HL-60 (cell line): ENCODE measurements around the gene TBX4.

Experiments
- CTCF ChIP-seq: IDR thresholded peaks from one replicate; pipeline ENCODE4 v1.5.1; 2011; ENCODE audit warnings: low read length, control low read depth, inconsistent platforms; ENCODE audit not compliant: insufficient read depth
- POLR2AphosphoS5 ChIP-seq: IDR thresholded peaks from 2 replicates; pipeline ENCODE4 v1.6.1; 2012; ENCODE audit warnings: low read depth
- REST ChIP-seq: IDR thresholded peaks from 2 replicates; pipeline ENCODE4 v1.6.1; 2012; ENCODE audit warnings: low read depth; ENCODE audit not compliant: insufficient replicate concordance

- no peak for TF ChIP-seq CTCF
- TF ChIP-seq POLR2AphosphoS5: no peak
- TF ChIP-seq REST: no peak
Observed at GRCh38 chr17:61464130-61464842, 12.1 kb downstream of the TBX4 start.
